Activated T-helper 17 cell treated with anti-CD3 and anti-CD28 coated beads, Interleukin-2, amount 50 U/mL, for 72 hours (primary cell): ENCODE data around the gene PEX13. TPM values are rescaled to one million over a fixed set of nuclear protein-coding genes. Genes with fewer than 3 reads are reported as not detected.
A peak's percentile ranks its signal among the peaks of the same experiment; 100 is the strongest.
"Not testable (repeated sequence)": the region's sequence is repeated elsewhere in the genome, so short reads cannot be mapped to it uniquely, and the experiment has no call there.

Experiments used
- ATAC-seq: fragments of 150-1000 bp; cut with Tn5 transposase; replicated peaks from 2 replicates; pipeline ENCODE4 v1.10.0; 2021; ENCODE audit warnings: mild to moderate bottlenecking, moderate library complexity
- H3K27ac Mint-ChIP-seq: one replicate; pipeline ENCODE4 v1.8.0; 2022; ENCODE audit warnings: mixed read lengths
- H3K27me3 Mint-ChIP-seq: one replicate; pipeline ENCODE4 v1.8.0; 2022; ENCODE audit warnings: mixed read lengths
- H3K36me3 Mint-ChIP-seq: one replicate; pipeline ENCODE4 v1.8.0; 2022; ENCODE audit warnings: low read depth, mild to moderate bottlenecking, mixed read lengths
- H3K4me1 Mint-ChIP-seq: one replicate; pipeline ENCODE4 v1.8.0; 2022; ENCODE audit warnings: mixed read lengths
- H3K4me3 Mint-ChIP-seq: one replicate; pipeline ENCODE4 v1.8.0; 2022; ENCODE audit warnings: mild to moderate bottlenecking, mixed read lengths
- H3K9me3 Mint-ChIP-seq: one replicate; pipeline ENCODE4 v1.8.0; 2022; ENCODE audit warnings: mixed read lengths
- total RNA-seq, 2 donors: library from RNA; stranded (reverse); gene quantifications; one replicate each; pipeline ENCODE4 v1.2.3, GENCODE V29; 2022

The PEX13 gene
- total RNA-seq, 2 donors from 2014 or later, result 17.1 to 25.1 TPM

DNA sequence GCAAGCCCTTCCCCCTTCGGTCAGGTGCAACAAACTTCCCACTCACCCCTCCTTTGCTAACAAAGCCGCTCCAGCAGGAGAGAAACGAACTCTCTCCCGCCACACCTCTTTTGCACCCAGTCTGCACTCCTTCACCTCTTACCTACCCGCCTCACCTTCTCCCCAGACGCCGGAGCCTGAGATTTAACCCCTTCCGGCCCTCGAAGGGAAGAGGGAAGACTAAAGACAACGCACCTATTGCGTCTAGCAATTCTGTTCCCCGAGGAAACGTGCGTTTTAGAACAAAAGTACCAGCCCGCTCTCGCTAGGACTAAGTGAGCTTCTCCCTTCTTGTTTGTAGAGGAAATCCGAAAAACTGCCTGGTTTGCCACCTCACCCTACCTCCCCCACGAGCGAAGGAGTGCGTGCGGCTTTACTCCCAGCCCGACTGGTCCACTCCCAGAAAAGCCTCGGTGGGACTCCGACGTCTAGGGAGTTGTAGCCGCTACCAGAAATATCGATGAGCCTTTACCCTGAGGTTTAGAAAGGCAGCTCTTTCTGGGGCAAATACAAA lies 441 bp upstream of the PEX13 start:
- Mint-ChIP-seq H3K27me3 (no peaks in the 10 kb centered on the region), H3K4me3 (peak overlapping the region; percentile 99), H3K4me1 (peaks cover 20% of the 10 kb centered on the region), H3K9me3 (no peaks in the 10 kb centered on the region), H3K27ac (peak overlapping the region; percentile 96), H3K36me3 (peaks cover 25% of the 10 kb centered on the region)
- ATAC-seq, result peak; percentile 68

GRCh38 chr2:61018318-61018755 lies 817 bp downstream of the PEX13 start:
- no peak for ATAC-seq
- peaks cover 32% of the 10 kb centered on the region for H3K36me3 Mint-ChIP-seq
- H3K9me3 Mint-ChIP-seq, result no peaks in the 10 kb centered on the region
- no peaks in the 10 kb centered on the region for H3K27me3 Mint-ChIP-seq
- H3K4me1 Mint-ChIP-seq, result peaks cover 10% of the 10 kb centered on the region
- peak overlapping the region; percentile 96 for H3K27ac Mint-ChIP-seq
- peak overlapping the region; percentile 99 for H3K4me3 Mint-ChIP-seq

- Mint-ChIP-seq H3K27me3 (no peaks in the 10 kb centered on the region), H3K4me3 (peak overlapping the region; percentile 99), H3K27ac (peak overlapping the region; percentile 96), H3K36me3 (peaks cover 37% of the 10 kb centered on the region), H3K9me3 (no peaks in the 10 kb centered on the region), H3K4me1 (peaks cover 8% of the 10 kb centered on the region)
- ATAC-seq, result no peak
Measured at GRCh38 chr2:61018798-61019197, 1.3 kb downstream of the PEX13 start.

GRCh38 chr2:61021228-61021660 lies 3.7 kb downstream of the PEX13 start:
- no peak overlapping the region for H3K27ac Mint-ChIP-seq

DNA sequence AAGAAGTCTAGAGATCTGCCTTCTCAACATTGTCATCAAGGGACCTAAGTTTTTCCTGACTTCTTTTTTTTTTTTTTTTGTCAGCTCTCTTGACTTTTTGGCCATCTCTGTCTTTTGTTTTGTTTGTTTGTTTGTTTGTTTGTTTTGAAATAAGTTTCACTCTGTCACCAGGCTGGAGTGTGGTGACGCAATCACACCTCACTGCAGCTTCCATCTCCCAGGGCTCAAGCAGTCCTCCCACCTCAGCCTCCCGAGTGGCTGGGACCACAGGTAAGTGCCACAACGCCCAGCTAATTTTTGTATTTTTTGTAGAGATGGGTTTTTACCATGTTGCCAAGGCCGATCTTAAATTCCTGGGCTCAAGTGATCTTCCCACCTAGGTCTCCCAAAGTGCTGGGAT lies 6.2 kb downstream of the PEX13 start:
- H3K4me3 Mint-ChIP-seq, result no peak overlapping the region
- H3K27ac Mint-ChIP-seq, result no peak overlapping the region
- no peak for ATAC-seq
- no peaks in the 10 kb centered on the region for H3K27me3 Mint-ChIP-seq
- H3K36me3 Mint-ChIP-seq, result peaks cover 58% of the 10 kb centered on the region
- peaks cover 5% of the 10 kb centered on the region for H3K4me1 Mint-ChIP-seq
- H3K9me3 Mint-ChIP-seq, result no peaks in the 10 kb centered on the region

More at GRCh38 chr2:61021228-61021660, 3.7 kb downstream of the PEX13 start:
- peaks cover 45% of the 10 kb centered on the region for H3K36me3 Mint-ChIP-seq
- no peak for ATAC-seq
- H3K27me3 Mint-ChIP-seq, result no peaks in the 10 kb centered on the region
- H3K4me3 Mint-ChIP-seq, result no peak overlapping the region
- H3K4me1 Mint-ChIP-seq, result peaks cover 8% of the 10 kb centered on the region
- no peaks in the 10 kb centered on the region for H3K9me3 Mint-ChIP-seq

DNA sequence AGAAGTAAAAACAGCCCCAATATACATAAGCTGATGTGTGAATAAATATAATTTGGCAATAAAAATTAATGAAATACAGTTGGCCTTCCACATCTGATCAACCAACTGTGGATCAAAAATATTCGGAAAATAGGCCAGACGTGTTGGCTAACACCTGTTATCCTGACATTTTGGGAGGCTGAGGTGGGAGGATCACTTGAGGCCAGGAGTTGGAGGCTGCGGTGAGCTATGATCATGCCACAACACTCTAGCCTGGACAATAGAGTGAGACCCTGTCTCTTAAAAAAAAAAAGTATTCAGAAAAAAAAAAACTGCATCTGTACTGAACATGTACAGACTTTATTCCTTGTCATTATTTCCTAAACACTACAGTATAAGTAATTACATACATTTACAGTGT lies 12.0 kb downstream of the PEX13 start:
- H3K9me3 Mint-ChIP-seq, result no peaks in the 10 kb centered on the region
- peaks cover 5% of the 10 kb centered on the region for H3K4me1 Mint-ChIP-seq
- H3K4me3 Mint-ChIP-seq, result no peak overlapping the region
- H3K36me3 Mint-ChIP-seq, result peaks cover 60% of the 10 kb centered on the region
- no peak overlapping the region for H3K27ac Mint-ChIP-seq
- no peaks in the 10 kb centered on the region for H3K27me3 Mint-ChIP-seq
- ATAC-seq, result no peak

DNA sequence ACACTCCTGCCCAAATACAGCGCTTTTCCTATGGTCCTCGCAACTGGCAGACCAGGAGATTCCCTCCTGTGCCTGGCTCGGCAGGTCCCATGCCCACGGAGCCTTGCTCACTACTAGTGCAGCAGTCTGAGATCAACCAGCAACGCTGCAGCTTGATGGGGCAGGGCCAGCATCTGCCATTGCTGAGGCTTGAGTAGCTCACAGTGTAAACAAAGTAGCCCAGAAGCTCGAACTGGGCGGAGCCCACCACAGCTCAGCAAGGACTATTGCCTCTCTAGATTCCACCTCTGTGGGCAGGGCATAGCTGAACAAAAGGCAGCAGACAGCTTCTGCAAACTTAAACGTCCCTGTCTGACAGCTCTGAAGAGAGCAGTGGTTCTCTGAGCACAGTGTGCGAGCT lies 17.1 kb downstream of the PEX13 start:
- H3K36me3 Mint-ChIP-seq, result peaks cover 53% of the 10 kb centered on the region
- H3K4me1 Mint-ChIP-seq, result peaks cover 16% of the 10 kb centered on the region

GRCh38 chr2:61036643-61037042 lies 19.1 kb downstream of the PEX13 start:
- peaks cover 31% of the 10 kb centered on the region for H3K4me1 Mint-ChIP-seq
- H3K27ac Mint-ChIP-seq, H3K4me3 Mint-ChIP-seq, ATAC-seq, H3K9me3 Mint-ChIP-seq, H3K27me3 Mint-ChIP-seq: not testable (repeated sequence)
- peaks cover 42% of the 10 kb centered on the region for H3K36me3 Mint-ChIP-seq

More for the DNA sequence above, 17.1 kb downstream of the PEX13 start:
- H3K27me3 Mint-ChIP-seq, ATAC-seq, H3K4me3 Mint-ChIP-seq, H3K9me3 Mint-ChIP-seq, H3K27ac Mint-ChIP-seq: not testable (repeated sequence)

DNA sequence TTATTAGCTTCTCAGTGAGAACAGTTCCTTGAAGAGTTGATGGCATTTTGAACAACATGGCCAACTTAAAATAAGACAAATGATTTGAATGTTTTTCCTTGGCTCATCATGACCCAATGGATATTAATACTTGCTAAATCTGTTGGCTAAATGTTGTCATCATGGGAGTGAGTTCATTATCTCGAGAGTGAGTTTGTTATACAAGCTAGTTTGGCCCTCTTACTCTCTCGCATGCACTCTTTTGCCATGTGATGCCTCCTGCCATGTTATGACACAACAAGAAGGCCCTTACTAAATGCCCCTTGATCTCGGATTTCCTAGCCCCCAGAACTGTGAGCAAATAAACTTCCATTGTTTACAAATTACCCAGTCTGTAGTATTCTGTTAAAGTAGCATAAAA lies 25.3 kb downstream of the PEX13 start:
- Mint-ChIP-seq H3K9me3 (no peaks in the 10 kb centered on the region), H3K4me1 (peaks cover 26% of the 10 kb centered on the region), H3K27ac (no peak overlapping the region), H3K36me3 (peaks cover 32% of the 10 kb centered on the region), H3K4me3 (no peak overlapping the region), H3K27me3 (no peaks in the 10 kb centered on the region)
- ATAC-seq, result no peak

DNA sequence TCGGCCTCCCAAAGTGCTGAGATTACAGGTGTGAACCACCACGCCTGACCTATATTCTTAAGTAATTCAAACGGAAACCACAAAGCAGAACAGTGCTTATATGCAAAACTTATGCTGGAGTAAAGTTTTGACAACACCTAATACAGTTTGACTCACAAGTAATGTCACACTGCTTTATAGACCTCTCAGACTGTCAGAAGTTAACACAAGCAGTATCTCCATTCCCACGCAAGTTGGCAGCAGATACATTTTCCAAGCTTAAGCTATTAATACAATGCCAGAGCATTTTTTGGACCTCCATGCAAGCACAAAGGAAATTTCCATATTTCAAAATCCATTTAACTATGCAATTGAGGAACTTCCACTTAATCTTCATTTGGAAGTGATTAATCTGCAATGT lies 27.1 kb downstream of the PEX13 start:
- peak overlapping the region; percentile 61 for H3K27ac Mint-ChIP-seq
- no peaks in the 10 kb centered on the region for H3K27me3 Mint-ChIP-seq
- H3K4me3 Mint-ChIP-seq, result peak overlapping the region; percentile 6
- peak; percentile 95 for ATAC-seq
- peaks cover 50% of the 10 kb centered on the region for H3K36me3 Mint-ChIP-seq
- H3K4me1 Mint-ChIP-seq, result peaks cover 23% of the 10 kb centered on the region
- no peaks in the 10 kb centered on the region for H3K9me3 Mint-ChIP-seq

DNA sequence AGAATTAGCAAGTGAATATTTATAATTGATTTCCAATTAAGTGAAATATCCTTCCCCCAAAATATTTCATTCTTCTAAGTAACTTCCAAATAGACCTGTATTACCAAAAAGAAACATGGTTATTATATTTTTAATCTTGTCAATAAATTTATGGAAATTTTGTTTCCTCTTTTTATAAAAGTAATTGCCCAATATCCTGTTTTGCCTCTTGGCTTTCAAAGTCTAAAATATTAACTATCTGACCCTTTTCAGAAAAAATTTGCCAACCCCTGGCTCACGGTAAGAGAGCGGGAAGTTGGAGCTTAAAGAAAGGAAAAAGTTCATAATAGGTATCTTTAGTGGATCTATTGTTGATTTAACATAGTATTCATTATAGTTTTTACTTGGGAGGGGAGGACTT lies 27.7 kb downstream of the PEX13 start:
- no peak overlapping the region for H3K27ac Mint-ChIP-seq
- H3K4me1 Mint-ChIP-seq, result peaks cover 18% of the 10 kb centered on the region
- H3K9me3 Mint-ChIP-seq, result no peaks in the 10 kb centered on the region
- H3K4me3 Mint-ChIP-seq, result no peak overlapping the region
- no peaks in the 10 kb centered on the region for H3K27me3 Mint-ChIP-seq
- no peak for ATAC-seq
- H3K36me3 Mint-ChIP-seq, result peaks cover 55% of the 10 kb centered on the region

DNA sequence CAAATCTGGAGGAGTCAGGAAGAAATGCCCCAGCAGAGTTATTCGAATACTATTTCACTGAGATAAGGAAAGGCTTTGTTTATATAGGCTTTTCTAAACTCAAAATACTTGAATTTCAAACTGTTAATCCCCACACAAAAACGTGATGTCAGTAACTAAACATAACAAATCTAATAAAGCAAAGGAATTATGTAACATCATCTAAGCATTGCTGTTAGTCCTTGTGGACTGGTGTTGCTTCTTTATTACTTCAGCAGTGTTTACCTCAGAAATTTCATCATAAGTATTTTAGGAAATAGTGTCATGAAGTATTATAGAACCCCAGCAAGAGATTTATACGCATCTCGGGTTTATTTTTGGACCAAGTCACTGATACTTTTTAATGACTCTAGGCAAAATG lies 28.5 kb downstream of the PEX13 start:
- Mint-ChIP-seq H3K9me3 (no peaks in the 10 kb centered on the region), H3K27ac (no peak overlapping the region), H3K4me1 (peaks cover 15% of the 10 kb centered on the region), H3K36me3 (peaks cover 62% of the 10 kb centered on the region), H3K27me3 (no peaks in the 10 kb centered on the region), H3K4me3 (no peak overlapping the region)
- no peak for ATAC-seq

GRCh38 chr2:61055557-61055956 lies 38.0 kb downstream of the PEX13 start:
- no peaks in the 10 kb centered on the region for H3K9me3 Mint-ChIP-seq
- no peak overlapping the region for H3K4me3 Mint-ChIP-seq
- peak overlapping the region; percentile 52 for H3K27ac Mint-ChIP-seq
- no peaks in the 10 kb centered on the region for H3K4me1 Mint-ChIP-seq
- H3K36me3 Mint-ChIP-seq, result peaks cover 22% of the 10 kb centered on the region
- no peak for ATAC-seq
- H3K27me3 Mint-ChIP-seq, result no peaks in the 10 kb centered on the region

DNA sequence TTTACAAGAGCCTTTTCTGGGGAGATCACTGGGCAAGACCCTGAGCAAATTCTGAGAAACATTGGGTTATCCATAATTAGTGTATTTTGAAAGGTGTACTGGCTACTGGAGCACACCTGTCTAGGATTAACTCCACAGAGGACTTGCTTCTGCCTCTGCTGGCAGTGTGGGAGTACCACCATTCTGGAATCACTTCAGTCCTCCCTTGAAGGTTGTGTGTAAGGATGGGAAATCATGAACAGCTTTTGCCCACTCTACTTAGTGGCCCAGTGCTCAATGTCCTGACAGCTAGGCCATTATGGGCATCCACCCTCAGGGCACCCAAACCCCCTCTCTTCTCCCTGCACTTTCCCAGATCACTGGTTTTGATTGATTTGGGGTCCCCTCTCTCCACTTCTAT lies 40.0 kb downstream of the PEX13 start:
- Mint-ChIP-seq H3K27ac (no peak overlapping the region), H3K9me3 (no peaks in the 10 kb centered on the region), H3K4me3 (no peak overlapping the region), H3K4me1 (no peaks in the 10 kb centered on the region), H3K36me3 (peaks cover 13% of the 10 kb centered on the region), H3K27me3 (no peaks in the 10 kb centered on the region)
- no peak for ATAC-seq

GRCh38 chr2:61059382-61059781 lies 41.9 kb downstream of the PEX13 start:
- no peak overlapping the region for H3K4me3 Mint-ChIP-seq
- no peaks in the 10 kb centered on the region for H3K9me3 Mint-ChIP-seq
- H3K27me3 Mint-ChIP-seq, result no peaks in the 10 kb centered on the region
- H3K27ac Mint-ChIP-seq, result no peak overlapping the region
- no peak for ATAC-seq
- H3K4me1 Mint-ChIP-seq, result no peaks in the 10 kb centered on the region
- peaks cover 13% of the 10 kb centered on the region for H3K36me3 Mint-ChIP-seq
